ENCODE measurements around the gene ANAPC7. TPM values are rescaled to one million over a fixed set of nuclear protein-coding genes. Genes with fewer than 3 reads are reported as not detected.

Gene ANAPC7
- total and polyA plus RNA-seq, 9 of the 15 experiments (the other 6 are each of a cell fraction or from before 2014, with no cell fraction given): 46.7 to 158 (median 109) TPM

GRCh38 chr12:110355073-110355472 is 48.4 kb downstream of the ANAPC7 start:
- H3K4me3 ChIP-seq: no peak overlapping the region
- in situ Hi-C loops (cut with MboI) (no loop called here), intact Hi-C loops (cut with micrococcal nuclease) (loop anchor here (5.0 to 10.0 kb wide), 2 partner anchors 247 to 250 kb away; no protein-coding TSS in a partner anchor)
- peak; percentile 68 for FAIRE-seq
- no peaks in the 10 kb centered on the region for H3K9me1 ChIP-seq (ENCODE audit: control insufficient read depth, insufficient read depth, low read length)
- DNase-seq (ENCODE audit: extremely low read depth in 1 of 4, low spot score in 3 of 4): peak; percentile 58 to 65 (median 61)
- H3K4me1 ChIP-seq (replicated peaks in 1 of 2; ENCODE audit: control insufficient read depth in 2 of 2, insufficient read depth in 2 of 2, low read length in 2 of 2): peaks cover 8 to 21% of the 10 kb centered on the region in 2 experiments; a peak in 4 of 5 replicates
- BruUV-seq (replicated peaks): no TSS peak
- ATAC-seq: peak; percentile 80
- H3K4me2 ChIP-seq (ENCODE audit: insufficient read depth, low read length): no peak overlapping the region
- H4K20me1 ChIP-seq (replicated peaks; ENCODE audit: control insufficient read depth, insufficient read depth, low read length): no peaks in the 10 kb centered on the region
- POLR2A ChIA-PET: interaction anchor here (1.1 to 1.7 kb wide), 2 partner anchors 13 to 20 kb away, joined by 3 to 6 read pairs; no protein-coding TSS in a partner anchor
- no peaks in the 10 kb centered on the region for H3K9me3 ChIP-seq (replicated peaks; ENCODE audit: control insufficient read depth, insufficient read depth, low read depth, low read length)
- peaks cover 9% of the 10 kb centered on the region; the same call in 1 of the 3 replicates for H3K36me3 ChIP-seq (ENCODE audit: control insufficient read depth, insufficient read depth, low read length)
- no peak overlapping the region for H3K27ac ChIP-seq (ENCODE audit: extremely low read depth, low read depth, low read length)
- H2AFZ ChIP-seq (ENCODE audit: low read depth, low read length): no peak overlapping the region
- CTCF ChIA-PET (ENCODE audit: low intra/inter-chr PET ratio): interaction anchor here (0.7 to 1.7 kb wide), 2 partner anchors 76 to 239 kb away, joined by 3 to 7 read pairs; no protein-coding TSS in a partner anchor
- H3K9ac ChIP-seq (ENCODE audit: insufficient read depth in 1 of 2, low read depth in 2 of 2, low read length in 2 of 2): no peak overlapping the region
- H3K79me2 ChIP-seq (ENCODE audit: control insufficient read depth, insufficient read depth, low read length): no peaks in the 10 kb centered on the region
- no peaks in the 10 kb centered on the region for H3K27me3 ChIP-seq (ENCODE audit: control insufficient read depth in 2 of 2, insufficient read depth in 2 of 2, low read length in 2 of 2)
- 5% methylated on average over 3 of the region's 3 CpGs for WGBS (ENCODE audit: insufficient coverage, low coverage, missing lambda C conversion rate)
- TF ChIP-seq CREM (IDR thresholded peaks at IDR 0.05; ENCODE audit: low read depth) (peak; percentile 39; the same call in 1 of the 2 replicates), POLR2AphosphoS2 (IDR thresholded peaks at IDR 0.05; ENCODE audit: low read length) (no peak), KLF1 (tag; IDR thresholded peaks at IDR 0.05) (no peak), USF1 (CRISPR knock-in tag; IDR thresholded peaks at IDR 0.05) (no peak), ZNF316 (IDR thresholded peaks at IDR 0.05) (peak; percentile 38), MLLT1 (IDR thresholded peaks at IDR 0.05) (no peak), THAP7 (CRISPR knock-in tag; IDR thresholded peaks at IDR 0.05) (no peak), ZNF407 (IDR thresholded peaks at IDR 0.05; ENCODE audit: low read depth) (no peak), PHF20 (IDR thresholded peaks at IDR 0.05; ENCODE audit: partially characterized antibody) (no peak), SRSF9 (IDR thresholded peaks at IDR 0.05; ENCODE audit: borderline replicate concordance, low read depth, low read length) (no peak)
